GM18519 (cell line): ENCODE data around the gene RAB40A.
A peak's percentile ranks its signal among the peaks of the same experiment; 100 is the strongest.

Experiments used
- ATAC-seq: cut with Tn5 transposase; IDR thresholded peaks from one replicate; pipeline ENCODE4 v1.9.1; 2021; ENCODE audit warnings: mild to moderate bottlenecking, moderate library complexity; ENCODE audit not compliant: unreplicated experiment, low FRiP score

The RAB40A gene, protein sequence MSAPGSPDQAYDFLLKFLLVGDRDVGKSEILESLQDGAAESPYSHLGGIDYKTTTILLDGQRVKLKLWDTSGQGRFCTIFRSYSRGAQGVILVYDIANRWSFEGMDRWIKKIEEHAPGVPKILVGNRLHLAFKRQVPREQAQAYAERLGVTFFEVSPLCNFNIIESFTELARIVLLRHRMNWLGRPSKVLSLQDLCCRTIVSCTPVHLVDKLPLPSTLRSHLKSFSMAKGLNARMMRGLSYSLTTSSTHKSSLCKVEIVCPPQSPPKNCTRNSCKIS

DNA sequence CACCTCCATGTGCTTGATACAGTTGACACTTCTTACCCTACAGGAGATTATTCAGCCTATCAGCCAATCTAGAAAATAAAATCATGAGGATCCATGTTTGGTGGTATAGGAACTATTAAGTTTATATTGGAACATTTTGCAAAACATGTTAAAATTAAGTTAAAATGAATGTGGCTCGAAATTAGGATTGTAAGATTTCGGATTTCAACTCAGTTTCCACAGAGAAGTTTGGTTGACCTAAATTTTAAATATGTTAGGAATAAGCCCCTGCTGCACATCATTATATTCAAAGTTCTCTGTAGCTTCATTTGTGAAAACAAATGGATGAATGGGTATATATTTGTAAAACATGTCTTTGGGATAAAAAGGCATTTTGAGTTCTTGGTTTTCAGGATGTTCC is at the start of gene RAB40A:
Gene RAB40A, minus strand, starts transcription at position 101 of the 400 bp plus-strand sequence. CDS start 18,733 bp downstream, outside the sequence.
- no peak for ATAC-seq

DNA sequence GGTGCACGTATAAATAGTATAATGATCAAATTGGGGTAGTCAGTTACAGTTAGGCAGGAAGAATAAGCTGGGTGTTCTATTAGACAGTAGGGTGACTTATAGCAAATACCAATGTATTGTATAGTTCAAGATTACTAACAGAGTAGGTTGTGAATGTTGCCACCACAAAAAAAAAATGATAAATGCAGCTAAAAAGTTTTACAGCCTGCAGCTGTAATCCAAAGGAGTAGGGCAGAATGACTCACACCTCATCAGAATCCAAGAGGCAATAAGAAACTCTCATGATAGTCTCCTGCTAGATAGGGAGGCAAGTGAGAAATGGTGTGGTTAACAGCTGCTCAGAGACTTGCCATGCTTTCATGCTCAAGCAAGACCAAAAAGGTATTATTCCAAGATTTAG is 46.5 kb upstream of the RAB40A start:
- ATAC-seq = no peak

DNA sequence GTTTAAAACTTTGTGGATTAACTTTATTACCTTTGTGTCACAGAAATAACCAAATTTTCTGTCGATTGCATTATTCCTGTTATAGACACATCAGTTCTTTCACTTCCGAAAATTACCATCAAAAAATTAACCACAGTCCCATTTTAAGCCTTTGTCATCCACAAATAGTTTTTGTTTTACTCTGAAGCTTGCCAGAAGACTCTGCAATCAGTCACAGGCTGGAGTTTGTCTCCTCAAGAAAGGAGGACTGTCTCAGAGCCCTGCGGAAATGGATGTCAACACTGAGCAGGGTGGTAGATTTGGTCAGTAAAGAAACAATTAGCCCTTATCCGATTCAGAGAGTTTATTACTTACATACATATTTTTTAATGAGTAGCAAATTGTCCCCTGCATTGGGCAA is 45.9 kb upstream of the RAB40A start:
- ATAC-seq = no peak

DNA sequence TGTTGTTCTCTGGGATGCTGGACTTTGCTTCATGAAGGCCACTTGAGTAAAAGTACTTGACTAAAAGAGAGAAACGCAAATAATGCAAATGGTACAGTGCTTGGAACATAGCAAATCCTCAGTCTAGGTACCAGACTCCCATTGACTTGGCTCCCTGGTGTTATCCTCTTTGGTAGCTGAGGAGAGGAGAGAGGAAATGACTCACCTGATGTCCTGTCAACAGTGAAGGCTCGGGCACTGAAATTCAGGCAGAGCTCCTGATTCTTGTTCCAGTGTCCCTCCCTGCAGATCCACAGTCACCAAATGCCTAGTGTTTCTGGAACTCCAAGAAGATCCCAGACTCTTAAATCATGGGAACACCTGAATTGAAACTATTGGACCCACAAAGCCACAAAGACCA is 43.5 kb upstream of the RAB40A start:
- ATAC-seq = no peak

DNA sequence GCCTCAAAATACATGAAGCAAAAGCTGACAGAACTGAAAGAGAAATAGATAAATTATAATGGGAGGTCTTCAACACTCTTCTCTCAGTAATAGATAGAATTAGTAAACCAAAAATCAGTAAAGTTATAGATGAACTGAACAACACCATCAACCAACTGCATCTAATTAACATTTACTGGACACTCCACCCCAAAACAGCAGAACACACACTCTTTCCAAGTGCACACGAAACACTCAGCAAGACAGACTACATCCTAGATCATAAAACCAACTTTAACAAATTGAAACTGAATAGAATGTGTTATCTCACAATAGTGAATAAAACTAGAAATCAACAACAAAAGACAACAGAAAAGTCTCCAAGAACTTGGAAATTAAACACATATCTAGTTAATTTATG is 41.0 kb upstream of the RAB40A start:
- no peak for ATAC-seq

DNA sequence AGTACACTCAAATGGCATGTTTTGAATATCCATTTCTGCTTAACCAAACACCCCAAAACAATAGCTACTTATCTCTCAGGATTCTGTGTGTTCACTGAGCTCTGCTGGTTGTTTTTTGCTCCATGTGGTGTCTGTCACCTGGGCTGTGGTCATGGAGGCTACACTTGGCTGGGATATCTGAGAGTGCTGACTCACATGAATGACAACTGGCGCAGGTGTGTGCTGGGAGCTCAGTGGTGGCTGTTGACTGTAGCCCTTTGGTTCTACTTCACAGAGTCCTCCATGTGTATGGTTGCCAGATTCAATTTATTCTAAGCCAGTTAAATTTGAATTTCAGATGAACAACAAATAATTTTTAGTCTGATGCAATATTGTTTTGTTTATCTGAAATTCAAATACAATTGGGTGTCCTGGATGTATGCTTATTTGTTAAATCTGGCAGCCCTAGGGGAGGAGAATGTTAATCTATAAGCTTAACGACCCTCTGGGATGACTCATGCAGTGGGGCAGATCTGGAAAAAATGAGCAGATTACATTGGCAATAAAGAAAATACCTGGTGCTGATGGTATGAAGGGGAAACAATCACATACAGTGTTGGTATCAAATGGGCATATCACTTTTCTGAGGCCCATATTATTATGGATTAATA is 37.8 kb upstream of the RAB40A start:
- no peak for ATAC-seq

DNA sequence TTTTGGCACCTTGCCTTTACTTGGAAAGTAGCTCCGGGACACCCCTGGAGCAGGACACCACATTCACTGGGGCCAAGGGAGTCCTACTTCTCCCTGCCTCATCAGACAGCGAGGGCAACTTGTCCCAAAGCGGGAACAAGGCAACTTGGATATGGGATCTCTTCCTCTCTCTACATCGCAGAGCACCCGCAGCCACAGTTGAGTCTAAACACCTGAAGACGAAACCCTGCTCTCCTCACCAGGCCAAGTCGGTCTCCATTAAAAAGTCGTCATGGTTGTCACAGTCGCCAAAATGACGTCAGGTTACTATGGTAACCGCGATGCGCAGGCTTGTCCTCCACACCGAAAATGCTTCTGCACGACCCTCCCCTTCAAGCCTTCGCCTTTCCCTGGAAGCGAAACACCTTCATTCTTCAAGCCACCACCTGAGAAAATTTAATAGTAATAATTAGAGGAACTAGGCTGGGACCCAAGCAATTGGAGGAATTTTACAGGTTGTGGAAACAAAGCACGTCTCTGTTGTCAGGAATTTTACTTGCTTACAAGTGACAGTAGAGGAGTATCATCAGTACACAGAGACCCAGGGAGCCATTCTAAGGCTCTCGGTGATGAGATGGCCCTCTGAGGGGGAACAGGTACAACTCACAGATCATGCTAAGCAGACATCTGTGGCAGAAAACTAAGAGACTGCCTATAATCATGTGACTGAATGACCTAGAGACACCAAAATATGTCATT is 35.6 kb upstream of the RAB40A start:
- peak; percentile 91 for ATAC-seq

DNA sequence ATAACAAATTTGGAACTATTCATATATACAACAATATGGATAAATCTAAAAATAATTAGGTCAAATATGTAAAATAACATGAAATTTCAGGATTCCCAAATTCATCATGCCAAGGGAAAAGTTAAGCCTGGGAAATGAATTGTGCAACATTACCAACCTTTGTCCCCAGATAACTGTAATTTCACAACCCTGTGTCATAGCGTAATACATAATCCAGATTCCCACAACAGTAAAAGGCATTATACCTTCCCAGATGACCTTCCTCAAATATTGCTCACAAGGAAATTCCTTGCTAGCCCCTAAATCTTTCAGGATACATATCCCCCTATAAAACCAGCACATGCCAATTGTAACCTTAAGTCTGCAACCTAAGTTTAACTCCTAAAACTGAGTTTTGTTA is 32.9 kb upstream of the RAB40A start:
- ATAC-seq = no peak

DNA sequence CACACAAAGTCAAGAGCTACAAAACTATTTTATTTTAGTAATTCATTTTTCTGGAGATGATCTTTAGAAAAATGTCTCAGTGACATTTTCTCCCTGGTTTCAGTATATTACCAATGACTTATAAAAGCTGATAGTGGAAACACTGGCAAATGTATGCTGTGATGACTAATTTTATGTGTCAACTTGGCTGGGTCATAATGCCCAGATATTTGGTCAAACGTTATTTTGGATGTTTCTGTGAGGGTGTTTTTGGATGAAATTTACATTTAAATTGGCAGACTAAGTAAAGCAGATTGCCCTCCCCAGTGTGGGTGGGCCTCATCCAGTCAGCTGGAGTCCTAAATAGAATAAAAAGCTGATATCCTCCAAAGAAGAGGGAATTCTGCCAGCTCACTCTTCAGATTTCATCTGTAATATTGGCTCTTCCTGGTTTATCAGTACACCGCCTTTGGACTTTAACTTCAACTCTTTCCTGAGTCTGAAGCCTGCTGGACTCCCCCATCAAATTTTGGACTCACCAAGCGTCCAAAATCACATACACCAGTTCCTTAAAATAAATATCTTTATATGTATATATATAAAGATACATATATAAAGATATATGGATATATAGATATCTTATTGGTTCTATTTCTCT is 31.2 kb upstream of the RAB40A start:
- ATAC-seq = no peak

DNA sequence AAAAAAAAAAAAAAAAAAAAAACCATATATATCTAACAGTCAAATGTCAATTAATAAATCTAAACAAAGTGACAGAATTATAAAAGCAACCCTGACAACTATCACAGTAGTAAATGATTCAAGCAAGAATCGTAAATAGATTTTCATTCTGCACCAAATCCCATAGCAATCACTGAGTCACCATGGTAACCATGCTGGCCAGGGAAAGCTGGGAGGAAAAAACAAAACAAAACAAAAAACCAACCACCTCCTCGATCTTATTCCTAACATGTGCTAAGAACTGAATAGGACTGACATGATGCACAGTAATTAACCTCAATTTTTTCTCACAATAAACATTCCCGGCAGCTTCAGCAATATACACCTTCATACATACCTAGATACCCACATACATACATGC is 30.6 kb upstream of the RAB40A start:
- ATAC-seq = no peak

DNA sequence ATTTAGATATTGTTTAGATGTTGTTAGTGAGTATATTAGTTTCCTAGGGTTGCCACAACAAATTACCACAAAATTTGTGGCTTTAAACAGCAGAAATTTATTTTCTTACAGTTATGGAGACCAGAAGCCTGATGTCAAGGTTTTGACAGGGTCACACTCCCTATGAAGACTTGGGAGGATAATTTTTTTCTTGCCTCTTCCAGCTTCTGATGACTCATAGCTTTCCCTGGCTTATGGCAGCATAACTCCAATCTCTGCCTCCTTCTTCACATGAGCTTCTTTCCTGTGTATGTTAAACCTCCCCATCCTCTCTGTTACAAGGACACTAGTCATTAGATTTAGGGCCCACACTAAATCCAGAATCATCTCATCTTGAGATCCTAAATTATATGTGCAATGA is 20.9 kb upstream of the RAB40A start:
- ATAC-seq = no peak

DNA sequence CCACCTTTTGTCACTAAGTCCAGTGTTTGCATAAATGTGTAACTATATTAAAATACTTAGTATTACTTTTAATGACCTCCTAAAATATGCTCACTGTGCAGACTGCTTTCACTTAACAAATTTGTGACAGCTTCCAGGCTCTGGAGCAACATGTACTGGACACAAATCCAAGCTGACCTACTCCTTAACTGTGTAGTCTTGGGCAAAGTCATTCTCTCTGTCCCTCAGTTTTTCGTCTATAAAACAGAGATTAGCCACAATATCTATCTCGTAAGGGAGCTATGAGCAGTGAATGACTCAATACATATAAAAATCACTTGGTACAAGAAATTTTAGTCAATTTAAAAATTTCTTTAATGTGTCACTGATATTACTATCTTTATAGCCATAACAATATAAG is 20.4 kb upstream of the RAB40A start:
- no peak for ATAC-seq

DNA sequence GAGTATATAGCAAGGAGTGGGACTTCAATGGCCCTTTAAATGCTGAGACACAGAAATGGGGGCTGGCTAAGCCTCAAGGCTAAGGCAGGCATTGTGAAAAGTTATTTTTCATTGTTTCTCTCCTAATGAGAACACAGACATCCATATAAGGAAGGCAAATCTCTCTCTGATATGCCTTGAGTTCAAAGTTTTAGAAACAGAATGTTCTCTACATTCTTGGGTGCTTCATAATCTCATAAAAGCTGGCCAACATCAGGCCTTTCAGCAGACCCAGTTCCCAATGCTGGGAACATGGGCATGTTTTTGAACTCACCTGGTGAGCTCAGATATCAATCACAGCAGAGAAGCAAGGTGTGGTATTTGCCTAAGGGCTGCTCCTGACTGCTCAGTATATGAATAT is 19.4 kb upstream of the RAB40A start:
- ATAC-seq = no peak

DNA sequence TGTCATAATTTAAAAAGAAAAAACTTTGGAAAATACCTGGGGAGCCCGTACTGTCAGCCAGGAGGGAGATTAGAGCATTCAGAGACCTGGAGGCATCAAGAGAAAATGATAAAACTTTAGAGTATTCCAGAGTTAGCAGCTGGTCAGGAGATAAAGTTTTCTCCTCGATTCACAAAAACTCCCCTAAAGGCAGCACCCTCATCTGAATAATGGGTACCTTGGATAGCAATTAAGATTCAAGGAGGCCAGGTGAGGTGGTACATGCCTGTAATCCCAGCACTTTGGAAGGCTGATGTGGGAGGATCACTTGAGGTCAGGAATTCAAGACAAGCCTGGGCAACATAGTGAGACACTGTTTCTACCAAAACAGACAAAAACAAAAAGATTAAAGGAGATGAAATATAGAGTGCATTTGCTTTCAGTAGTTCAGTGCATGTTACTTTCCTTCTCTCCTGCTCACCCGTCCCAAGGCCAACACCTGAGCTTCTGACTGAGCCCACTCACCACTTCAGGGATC is 18.6 kb upstream of the RAB40A start:
- ATAC-seq = no peak

DNA sequence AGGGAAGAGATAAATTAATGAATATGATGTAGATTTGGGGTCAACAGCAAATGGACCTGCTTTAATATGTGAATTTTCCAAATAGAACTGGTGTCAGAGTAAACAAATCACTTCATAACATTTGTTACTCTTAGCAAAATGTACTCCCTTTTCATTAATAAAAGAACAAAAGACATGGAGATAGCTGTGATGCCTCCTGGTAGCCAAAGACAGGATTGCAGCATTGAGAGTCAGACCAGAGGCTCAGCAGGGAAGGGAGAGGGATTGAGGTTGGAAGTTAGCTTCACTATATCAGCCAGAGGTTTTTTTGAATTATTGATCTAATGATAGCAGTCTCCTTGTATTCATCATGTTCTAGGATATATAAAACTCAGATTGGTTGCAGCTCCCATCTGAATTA is 17.4 kb upstream of the RAB40A start:
- no peak for ATAC-seq

DNA sequence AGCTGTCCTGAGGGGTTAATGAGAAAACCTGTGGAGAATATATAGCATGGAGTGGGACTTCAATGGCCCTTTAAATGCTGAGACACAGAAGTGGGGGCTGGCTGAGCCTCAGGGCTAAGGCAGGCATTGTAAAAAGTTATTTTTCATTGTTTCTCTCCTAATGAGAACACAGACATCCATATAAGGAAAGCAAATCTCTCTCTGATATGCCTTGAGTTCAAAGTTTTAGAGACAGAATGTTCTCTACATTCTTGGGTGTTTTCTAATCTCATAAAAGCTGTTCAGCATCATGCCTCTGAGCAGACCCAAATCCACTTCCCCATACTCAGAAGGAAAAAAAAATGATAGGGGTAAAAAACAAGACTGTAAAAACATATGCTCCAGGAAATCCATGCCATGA is 16.8 kb upstream of the RAB40A start:
- no peak for ATAC-seq

DNA sequence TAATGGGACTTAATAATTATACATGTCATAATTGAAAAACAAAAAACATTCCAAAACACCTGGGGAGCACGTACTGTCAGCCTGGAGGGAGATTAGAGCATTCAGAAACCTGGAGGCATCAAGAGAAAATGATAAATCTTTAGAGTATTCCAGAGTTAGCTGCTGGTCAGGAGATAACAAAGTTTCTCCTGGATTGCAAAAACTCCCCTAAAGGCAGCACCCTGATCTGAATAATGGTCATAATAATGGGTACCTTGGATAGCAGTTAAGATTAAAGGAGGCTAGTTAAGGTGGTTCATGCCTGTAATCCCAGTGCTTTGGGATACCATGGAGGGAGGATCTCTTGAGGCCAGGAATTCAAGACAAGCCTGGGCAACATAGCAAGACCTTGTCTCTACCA is 15.9 kb upstream of the RAB40A start:
- ATAC-seq = no peak

DNA sequence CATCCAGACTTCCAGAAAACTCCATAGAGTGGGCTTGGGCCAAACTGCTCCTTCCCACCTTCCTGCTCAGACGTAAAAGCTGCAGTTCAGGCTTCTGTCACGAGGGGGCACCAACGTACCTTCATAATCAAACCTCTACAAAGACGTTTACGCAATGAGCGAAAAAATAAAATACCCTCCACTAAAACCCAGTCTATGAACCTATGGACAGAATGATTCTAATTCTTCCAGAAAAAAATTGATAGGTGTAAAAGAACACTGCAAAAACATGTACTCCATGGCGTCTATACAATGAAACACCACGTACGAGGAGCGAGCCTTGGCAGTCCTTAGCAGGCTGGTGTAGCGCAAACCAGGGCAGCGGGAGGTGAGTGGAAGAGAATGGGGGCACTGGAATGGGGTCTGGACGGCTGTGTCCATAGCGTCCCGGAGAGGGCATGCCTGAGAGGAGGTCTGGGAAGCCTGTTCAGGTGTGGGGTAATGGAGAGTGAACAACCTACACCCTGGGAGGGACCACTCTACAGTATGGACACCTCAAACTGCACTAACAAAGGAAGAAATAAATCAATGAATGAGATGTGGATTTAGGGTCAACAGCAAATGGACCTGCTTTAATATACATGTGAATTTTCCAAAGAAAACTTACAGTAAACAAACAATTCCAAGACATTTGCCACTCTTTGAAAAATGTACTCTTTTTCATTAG is 14.4 kb upstream of the RAB40A start:
- ATAC-seq = no peak

DNA sequence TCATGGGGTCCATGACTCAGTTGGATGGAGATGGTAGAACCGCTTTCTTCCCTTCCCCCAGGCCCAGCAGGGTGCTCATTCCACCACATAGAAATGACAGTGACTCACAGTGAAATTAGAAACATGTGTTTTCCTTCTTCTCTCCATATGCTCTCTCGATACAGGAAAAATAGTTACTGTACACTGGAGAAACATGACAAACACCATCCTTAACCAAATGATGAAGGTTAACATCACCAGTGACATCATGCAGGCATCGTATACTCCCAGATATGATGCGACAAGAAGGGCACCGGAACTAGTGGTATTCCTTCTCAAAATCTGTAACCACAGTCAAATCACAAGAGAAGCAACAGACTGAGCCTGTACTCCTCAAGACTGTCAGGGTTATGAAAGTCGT is 11.7 kb upstream of the RAB40A start:
- no peak for ATAC-seq

DNA sequence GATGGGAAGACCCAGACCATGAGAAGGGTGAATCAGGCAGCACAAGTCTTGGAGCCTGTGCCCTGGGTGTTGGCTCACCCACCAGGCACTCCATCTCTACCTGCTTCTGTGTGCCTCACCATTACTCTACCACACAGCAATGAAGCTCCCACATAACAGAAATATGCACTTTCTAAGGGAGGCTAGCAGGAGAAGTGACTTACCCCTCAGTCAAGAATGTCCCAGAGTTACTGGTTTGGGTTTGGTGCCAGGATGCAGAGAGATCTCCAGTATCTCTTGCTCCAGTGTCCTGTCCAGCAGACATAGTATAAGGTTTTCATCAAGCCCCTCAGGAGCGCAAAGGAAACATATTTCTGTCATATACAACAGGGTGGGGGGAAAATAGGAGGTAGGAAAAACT is 11.3 kb upstream of the RAB40A start:
- no peak for ATAC-seq

DNA sequence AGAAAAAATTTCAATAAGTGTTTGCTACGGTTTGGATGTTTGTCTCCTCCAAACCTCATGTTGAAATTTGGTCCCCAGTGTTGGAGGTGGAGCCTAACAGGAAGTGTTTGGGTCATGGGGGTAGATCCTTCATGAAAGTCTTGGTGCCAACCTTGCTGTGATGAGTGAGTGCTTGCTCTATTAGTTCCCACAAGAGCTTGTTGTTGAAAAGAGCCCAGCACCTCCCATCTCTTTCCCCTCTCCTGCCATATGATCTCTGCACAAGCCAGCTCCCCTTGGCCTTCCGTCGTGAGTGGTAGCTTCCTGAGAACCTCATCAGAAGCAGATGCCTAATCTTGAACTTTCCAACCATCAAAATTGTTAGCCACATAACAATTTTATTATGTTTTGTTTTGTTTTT is 10.3 kb upstream of the RAB40A start:
- no peak for ATAC-seq
